ENCODE measurements around the gene TCEANC2. TPM values are rescaled to one million over a fixed set of nuclear protein-coding genes. Genes with fewer than 3 reads are reported as not detected.

The TCEANC2 gene
- total and polyA plus RNA-seq, 12 donors = 1.4 to 5.9 (median 3.9) TPM

GRCh38 chr1:54124906-54125305 is 71.5 kb downstream of the TCEANC2 start:
- no peak for ATAC-seq
- WGBS, 2 donors = 92 to 93% methylated on average over 7 of the region's 7 CpGs

GRCh38 chr1:54125386-54126070 is 72.1 kb downstream of the TCEANC2 start:
- H3K36me3 ChIP-seq = no peaks in the 10 kb centered on the region
- WGBS, 2 donors = 82 to 90% methylated on average over 8 of the region's 8 CpGs
- TF ChIP-seq, protein P1, sequence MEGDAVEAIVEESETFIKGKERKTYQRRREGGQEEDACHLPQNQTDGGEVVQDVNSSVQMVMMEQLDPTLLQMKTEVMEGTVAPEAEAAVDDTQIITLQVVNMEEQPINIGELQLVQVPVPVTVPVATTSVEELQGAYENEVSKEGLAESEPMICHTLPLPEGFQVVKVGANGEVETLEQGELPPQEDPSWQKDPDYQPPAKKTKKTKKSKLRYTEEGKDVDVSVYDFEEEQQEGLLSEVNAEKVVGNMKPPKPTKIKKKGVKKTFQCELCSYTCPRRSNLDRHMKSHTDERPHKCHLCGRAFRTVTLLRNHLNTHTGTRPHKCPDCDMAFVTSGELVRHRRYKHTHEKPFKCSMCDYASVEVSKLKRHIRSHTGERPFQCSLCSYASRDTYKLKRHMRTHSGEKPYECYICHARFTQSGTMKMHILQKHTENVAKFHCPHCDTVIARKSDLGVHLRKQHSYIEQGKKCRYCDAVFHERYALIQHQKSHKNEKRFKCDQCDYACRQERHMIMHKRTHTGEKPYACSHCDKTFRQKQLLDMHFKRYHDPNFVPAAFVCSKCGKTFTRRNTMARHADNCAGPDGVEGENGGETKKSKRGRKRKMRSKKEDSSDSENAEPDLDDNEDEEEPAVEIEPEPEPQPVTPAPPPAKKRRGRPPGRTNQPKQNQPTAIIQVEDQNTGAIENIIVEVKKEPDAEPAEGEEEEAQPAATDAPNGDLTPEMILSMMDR (IDR thresholded peaks at IDR 0.05) = peak in 8 of 9 donors; percentile 13 to 51 (median 40)
- no peak overlapping the region for H3K4me3 ChIP-seq
- peaks cover 0 to 13% (median 0%) of the 10 kb centered on the region in 7 donors for H3K27me3 ChIP-seq
- DNase-seq (peak; percentile 19 to 35), ATAC-seq (peak in 6 of 8 donors; percentile 34 to 71 (median 52))
- no peak overlapping the region for H3K27ac ChIP-seq
- peaks cover 0 to 15% (median 10%) of the 10 kb centered on the region in 9 donors for H3K4me1 ChIP-seq
- no peaks in the 10 kb centered on the region for H3K9me3 ChIP-seq
- intact Hi-C loops (cut with DNase I) = loop anchor here in 6 of 10 donors (2.0 to 10.0 kb wide), 5 partner anchors 189 to 365 kb away; partner anchors contain the start of gene SSBP3 (in 3 of the 6)

More at GRCh38 chr1:54124906-54125305, 71.5 kb downstream of the TCEANC2 start:
- peaks cover 0 to 13% (median 0%) of the 10 kb centered on the region in 7 donors for H3K27me3 ChIP-seq
- no peak for DNase-seq
- intact Hi-C loops (cut with DNase I) = loop anchor here in 9 of 10 donors (2.0 to 10.0 kb wide), 9 partner anchors 190 to 367 kb away; partner anchors contain the start of gene SSBP3 (in 7 of the 9)
- no peak overlapping the region for H3K27ac ChIP-seq
- no peak overlapping the region for H3K4me3 ChIP-seq
- no peaks in the 10 kb centered on the region for H3K36me3 ChIP-seq
- no peaks in the 10 kb centered on the region for H3K9me3 ChIP-seq
- TF ChIP-seq, protein P1 (IDR thresholded peaks at IDR 0.05) = no peak
- peaks cover 0 to 15% (median 10%) of the 10 kb centered on the region in 9 donors for H3K4me1 ChIP-seq

GRCh38 chr1:54126271-54126815 is 72.9 kb downstream of the TCEANC2 start:
- H3K36me3 ChIP-seq = no peaks in the 10 kb centered on the region
- TF ChIP-seq, protein P1 (IDR thresholded peaks at IDR 0.05) = no peak
- H3K4me3 ChIP-seq = no peak overlapping the region
- intact Hi-C loops (cut with DNase I) = loop anchor here in 4 of 10 donors (2.0 to 10.0 kb wide), 4 partner anchors 188 to 362 kb away; partner anchors contain the start of gene SSBP3 (in 3 of the 4)
- no peaks in the 10 kb centered on the region for H3K9me3 ChIP-seq
- ATAC-seq (no peak), DNase-seq (no peak)
- H3K4me1 ChIP-seq = peaks cover 0 to 8% (median 6%) of the 10 kb centered on the region in 9 donors
- H3K27ac ChIP-seq = no peak overlapping the region
- H3K27me3 ChIP-seq = peaks cover 0 to 9% (median 0%) of the 10 kb centered on the region in 7 donors
- 87 to 95% methylated on average over 3 of the region's 3 CpGs for WGBS, 2 donors

GRCh38 chr1:54127594-54128300 is 74.3 kb downstream of the TCEANC2 start:
- no peaks in the 10 kb centered on the region for H3K36me3 ChIP-seq
- TF ChIP-seq, protein P1 (IDR thresholded peaks at IDR 0.05) = no peak
- no peaks in the 10 kb centered on the region for H3K27me3 ChIP-seq
- intact Hi-C loops (cut with DNase I) = loop anchor here in 4 of 10 donors (2.0 to 10.0 kb wide), 4 partner anchors 187 to 361 kb away; partner anchors contain the start of gene SSBP3 (in 3 of the 4)
- no peaks in the 10 kb centered on the region for H3K9me3 ChIP-seq
- ATAC-seq (no peak), DNase-seq (no peak)
- 83% methylated on average over 7 of the region's 7 CpGs for WGBS, 2 donors
- no peak overlapping the region for H3K4me3 ChIP-seq
- H3K4me1 ChIP-seq = no peaks in the 10 kb centered on the region
- H3K27ac ChIP-seq = no peak overlapping the region

Data from heart right ventricle (tissue), 16 donors.